K562 (cell line): ENCODE data around the gene WDR62. TPM values are rescaled to one million over a fixed set of nuclear protein-coding genes. Genes with fewer than 3 reads are reported as not detected.

Experiments used
- ATAC-seq: fragments of 200-7000 bp; cut with Tn5 transposase; 3 replicates; pipeline ENCODE4 v1.9.1; 2020; ENCODE audit warnings: moderate library complexity
- BruUV-seq: library from RNA; stranded (reverse); fragments of 400-500 nt; replicated peaks from 2 replicates; lab custom pipeline; 2021; lab: Mats Ljungman, UMichigan
- CTCF ChIA-PET: fragments of 300-600 bp; formaldehyde crosslinking; extraction: SDS; loops from one replicate; lab custom pipeline; 2021; ENCODE audit warnings: low intra/inter-chr PET ratio; lab: Yijun Ruan, JAX
- POLR2A ChIA-PET: fragments of 300-600, 350-650 bp; sonication (Branson Sonifier 250); formaldehyde crosslinking; extraction: SDS; loops from one replicate; lab custom pipeline; 2021; ENCODE audit warnings: antibody characterized with exemption, inconsistent platforms; lab: Yijun Ruan, JAX
- DNase-seq, 4 experiments: peaks; one replicate each; pipeline versions ENCODE4 v3.0.0 to v3.0.0-alpha.2; 2011 to 2018; ENCODE audit warnings: low spot score in 3 of 4, mixed read lengths in 3 of 4; ENCODE audit errors: extremely low read depth in 1 of 4
- FAIRE-seq: peaks from 2 replicates; lab custom pipeline; 2011; peaks lifted over from hg19 to GRCh38; lab: Jason Lieb, UNC
- H2AFZ ChIP-seq: 2 replicates; pipeline ENCODE4 v1.6.0; 2011; ENCODE audit warnings: low read depth, low read length, control low read depth, inconsistent platforms
- H3K27ac ChIP-seq: fragments of 200-600 bp; 3 replicates; pipeline ENCODE4 v1.8.0; 2011; ENCODE audit warnings: low read depth, mild to moderate bottlenecking, control low read depth, inconsistent platforms, low read length, moderate library complexity, mixed read lengths; ENCODE audit errors: extremely low read depth
- H3K27me3 ChIP-seq, 2 experiments: fragments of 300-600 bp in 1 of 2; 2 replicates in 1 of 2; 3 replicates in 1 of 2; pipeline versions ENCODE4 v1.6.0 to v1.8.0; 2011; ENCODE audit warnings: inconsistent platforms in 2 of 2, low read length in 2 of 2, mild to moderate bottlenecking in 1 of 2, mixed read lengths in 1 of 2, moderate library complexity in 1 of 2; ENCODE audit not compliant: control insufficient read depth in 2 of 2, insufficient read depth in 2 of 2
- H3K36me3 ChIP-seq: fragments of 300-600 bp; 3 replicates; pipeline ENCODE4 v1.8.0; 2011; ENCODE audit warnings: mild to moderate bottlenecking, low read length, inconsistent platforms; ENCODE audit not compliant: control insufficient read depth, insufficient read depth
- H3K4me1 ChIP-seq, 2 experiments: fragments of 200-600 bp in 1 of 2; replicated peaks in 1 of 2; 2 replicates in 1 of 2; 3 replicates in 1 of 2; pipeline versions ENCODE4 v1.5.1 to v1.8.0; 2011; ENCODE audit warnings: inconsistent platforms in 2 of 2, low read length in 2 of 2, mild to moderate bottlenecking in 1 of 2, mixed read lengths in 1 of 2, moderate library complexity in 1 of 2; ENCODE audit not compliant: control insufficient read depth in 2 of 2, insufficient read depth in 2 of 2
- H3K4me2 ChIP-seq: 2 replicates; pipeline ENCODE4 v1.6.1; 2011; ENCODE audit warnings: low read length, control low read depth, inconsistent platforms, mixed read lengths; ENCODE audit not compliant: insufficient read depth
- H3K4me3 ChIP-seq: fragments of 200-600 bp; sonication (generic), shearing (Covaris generic); 2 replicates; pipeline ENCODE4 v1.5.1; 2016; ENCODE audit warnings: control low read depth, inconsistent platforms
- H3K79me2 ChIP-seq: fragments of 200-600 bp; 3 replicates; pipeline ENCODE4 v1.8.0; 2011; ENCODE audit warnings: low read length, inconsistent platforms; ENCODE audit not compliant: control insufficient read depth, insufficient read depth
- H3K9ac ChIP-seq, 2 experiments: 2 replicates each; pipeline versions ENCODE4 v1.6.0 to v1.6.1; 2011; ENCODE audit warnings: low read depth in 2 of 2, low read length in 2 of 2, control low read depth in 1 of 2, inconsistent platforms in 1 of 2, mild to moderate bottlenecking in 1 of 2, mixed read lengths in 1 of 2; ENCODE audit not compliant: insufficient read depth in 1 of 2
- H3K9me1 ChIP-seq: one replicate; pipeline ENCODE4 v1.6.0; 2011; ENCODE audit warnings: inconsistent platforms, mild to moderate bottlenecking, low read length, moderate library complexity; ENCODE audit not compliant: control insufficient read depth, insufficient read depth
- H3K9me3 ChIP-seq: replicated peaks from 2 replicates; pipeline ENCODE4 v1.5.1; 2011; ENCODE audit warnings: low read depth, low read length, inconsistent platforms; ENCODE audit not compliant: control insufficient read depth, insufficient read depth
- H4K20me1 ChIP-seq: replicated peaks from 2 replicates; pipeline ENCODE4 v1.6.1; 2011; ENCODE audit warnings: low read length, inconsistent platforms, mixed read lengths; ENCODE audit not compliant: control insufficient read depth, insufficient read depth
- ZKSCAN1 ChIP-seq: fragments of 150-350 bp; IDR thresholded peaks from 2 replicates; pipeline ENCODE4 v1.6.1; 2016; ENCODE audit warnings: low read depth, low read length
- ZNF121 ChIP-seq: sonication (generic); formaldehyde crosslinking; conservative IDR thresholded peaks from 2 replicates; pipeline ENCODE4 v1.8.0; 2022; ENCODE audit warnings: missing genetic modification reagents
- ZNF165 ChIP-seq: fragments of 250-450 bp; sonication (Bioruptor Pico); IDR thresholded peaks from 2 replicates; pipeline ENCODE4 v1.4.0; 2020; ENCODE audit warnings: borderline replicate concordance
- WGBS: fragments of 100-300 bp; shearing (Covaris generic); methylation state at CpG from one replicate; pipeline ENCODE4 v1.1.6; 2016; ENCODE audit warnings: low coverage, mixed read lengths; ENCODE audit not compliant: insufficient coverage; ENCODE audit errors: missing lambda C conversion rate; 5-methylcytosine and 5-hydroxymethylcytosine counted together
- in situ Hi-C: fragments of 300-500 bp; cut with MboI; formaldehyde crosslinking; loops from 4 replicates; pipeline ENCODE4 v1.15.0; 2018; ENCODE audit warnings: inconsistent platforms, mixed read lengths
- intact Hi-C: fragments of 100-400 bp; cut with micrococcal nuclease; formaldehyde crosslinking; loops from 2 replicates; pipeline ENCODE4 v1.14.2; 2022
- polyA plus RNA-seq, 8 experiments: library from polyadenylated mRNA; depleted of rRNA in 4 of 8; stranded (reverse) in 5 of 8; unstranded in 3 of 8; fragments of >200 nt; fragmentation: Nextera tagmentation in 2 of 8; fragmentation: Illumina TruSeq in 1 of 8; extraction: Ambion mirVana in 2 of 8; extraction: Trizol in 1 of 8; gene quantifications; 2 replicates each; pipeline versions ENCODE4 v1.2.1 to v1.2.3, GENCODE V29; 2011 to 2014; ENCODE audit warnings: inconsistent platforms in 1 of 8, missing spikeins in 1 of 8
- total RNA-seq, 7 experiments: library from RNA; depleted of rRNA in 6 of 7; stranded (reverse); fragments of >200 nt in 6 of 7; fragmentation: Illumina TruSeq in 2 of 7; extraction: Trizol in 2 of 7; gene quantifications; 2 replicates each; pipeline versions ENCODE4 v1.2.1 to v1.2.3, GENCODE V29; 2011 to 2021; ENCODE audit warnings: low replicate concordance in 1 of 7
- TF ChIP-seq, protein P1 (sequence below): sonication (generic); formaldehyde crosslinking; IDR thresholded peaks from 2 replicates; pipeline ENCODE4 v1.8.0; 2023; ENCODE audit warnings: mild to moderate bottlenecking, missing genetic modification reagents

Gene WDR62
- total and polyA plus RNA-seq, 9 of the 15 experiments (the other 6 are each of a cell fraction or from before 2014, with no cell fraction given), result 0.35 to 32.8 (median 14.4) TPM

GRCh38 chr19:36027696-36028095, 27.0 kb upstream of the WDR62 start:
- CTCF ChIA-PET, result no interaction called here
- Histone ChIP-seq H3K36me3 (peaks cover 41% of the 10 kb centered on the region; the same call in 2 of the 3 replicates), H3K27ac (no peak overlapping the region), H3K4me2 (no peak overlapping the region), H3K4me1 (peaks cover 0 to 15% of the 10 kb centered on the region in 2 experiments; a peak in 2 of 5 replicates), H3K9ac (no peak overlapping the region), H2AFZ (no peak overlapping the region), H3K9me1 (no peaks in the 10 kb centered on the region), H3K27me3 (no peaks in the 10 kb centered on the region), H3K79me2 (no peaks in the 10 kb centered on the region), H4K20me1 (no peaks in the 10 kb centered on the region), H3K4me3 (no peak overlapping the region), H3K9me3 (no peaks in the 10 kb centered on the region)
- POLR2A ChIA-PET, result no interaction called here
- FAIRE-seq (no peak), DNase-seq (no peak), ATAC-seq (no peak)
- 90% methylated on average over 6 of the region's 6 CpGs for WGBS
- TF ChIP-seq, protein P1, sequence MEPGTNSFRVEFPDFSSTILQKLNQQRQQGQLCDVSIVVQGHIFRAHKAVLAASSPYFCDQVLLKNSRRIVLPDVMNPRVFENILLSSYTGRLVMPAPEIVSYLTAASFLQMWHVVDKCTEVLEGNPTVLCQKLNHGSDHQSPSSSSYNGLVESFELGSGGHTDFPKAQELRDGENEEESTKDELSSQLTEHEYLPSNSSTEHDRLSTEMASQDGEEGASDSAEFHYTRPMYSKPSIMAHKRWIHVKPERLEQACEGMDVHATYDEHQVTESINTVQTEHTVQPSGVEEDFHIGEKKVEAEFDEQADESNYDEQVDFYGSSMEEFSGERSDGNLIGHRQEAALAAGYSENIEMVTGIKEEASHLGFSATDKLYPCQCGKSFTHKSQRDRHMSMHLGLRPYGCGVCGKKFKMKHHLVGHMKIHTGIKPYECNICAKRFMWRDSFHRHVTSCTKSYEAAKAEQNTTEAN (CRISPR knock-in tag), result no peak
- peak; percentile 76 for TF ChIP-seq ZNF121
- in situ Hi-C loops, result no loop called here
- no TSS peak for BruUV-seq
- intact Hi-C loops, result no loop called here

DNA sequence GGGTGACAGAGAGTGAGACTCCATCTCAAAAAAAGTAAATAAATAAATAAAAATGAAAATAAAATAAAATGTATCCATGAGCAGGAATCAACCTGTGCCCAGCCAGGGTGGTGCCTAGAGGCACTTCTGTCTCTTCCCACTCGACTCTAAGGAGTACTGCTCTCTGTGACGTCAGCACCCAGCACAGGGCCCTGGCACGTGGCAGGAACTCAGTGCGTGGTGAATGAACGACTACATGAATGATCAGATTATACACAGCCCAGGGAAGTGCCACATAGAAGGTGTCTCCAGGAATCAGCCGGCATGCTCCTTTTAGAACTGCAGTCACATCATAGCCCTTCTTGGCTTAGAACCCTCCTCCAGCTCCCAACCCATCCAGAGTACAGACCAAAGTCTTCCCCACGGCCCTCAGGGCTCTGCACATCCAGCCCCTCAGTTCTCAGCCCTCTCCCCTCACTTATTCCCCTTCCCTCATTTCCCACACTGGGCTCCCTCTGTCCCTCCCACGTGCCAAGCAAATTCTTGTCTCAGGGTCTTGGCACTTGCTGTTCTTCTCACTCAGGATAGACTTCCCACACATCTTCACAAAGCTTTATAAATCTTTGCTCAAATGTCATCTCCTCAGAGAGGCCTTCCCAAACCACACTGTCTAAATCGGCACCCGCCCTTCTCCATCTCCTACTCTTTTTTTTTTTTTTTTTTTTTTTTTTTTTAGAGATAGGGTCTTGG, 26.2 kb upstream of the WDR62 start:
- intact Hi-C loops, result no loop called here
- Histone ChIP-seq H3K4me1 (peaks cover 0 to 17% of the 10 kb centered on the region in 2 experiments; a peak in 2 of 5 replicates), H3K9me1 (no peaks in the 10 kb centered on the region), H3K4me3 (no peak overlapping the region), H3K27ac (no peak overlapping the region), H2AFZ (no peak overlapping the region), H3K9ac (no peak overlapping the region), H3K4me2 (no peak overlapping the region), H4K20me1 (no peaks in the 10 kb centered on the region), H3K27me3 (no peaks in the 10 kb centered on the region), H3K9me3 (no peaks in the 10 kb centered on the region), H3K79me2 (no peaks in the 10 kb centered on the region), H3K36me3 (peaks cover 39% of the 10 kb centered on the region; the same call in 2 of the 3 replicates)
- FAIRE-seq (no peak), DNase-seq (no peak), ATAC-seq (no peak)
- WGBS, result 71% methylated on average over 10 of the region's 10 CpGs
- in situ Hi-C loops, result no loop called here
- CTCF ChIA-PET, result no interaction called here
- POLR2A ChIA-PET, result no interaction called here
- no peak for TF ChIP-seq ZKSCAN1
- TF ChIP-seq ZNF165 (CRISPR knock-in tag), result no peak
- BruUV-seq, result no TSS peak
